GM19099 (cell line): Measurements from ENCODE around the gene GALNT17.

Experiments used
- POLR2A ChIP-seq: IDR thresholded peaks from 3 replicates; pipeline ENCODE4 v1.6.1; 2011; ENCODE audit warnings: low read depth; ENCODE audit not compliant: insufficient read length; ENCODE audit errors: extremely low read depth

GALNT17 gene

GRCh38 chr7:71563276-71563675 is 431.3 kb downstream of the GALNT17 start:
- TF ChIP-seq POLR2A, result no peak

DNA sequence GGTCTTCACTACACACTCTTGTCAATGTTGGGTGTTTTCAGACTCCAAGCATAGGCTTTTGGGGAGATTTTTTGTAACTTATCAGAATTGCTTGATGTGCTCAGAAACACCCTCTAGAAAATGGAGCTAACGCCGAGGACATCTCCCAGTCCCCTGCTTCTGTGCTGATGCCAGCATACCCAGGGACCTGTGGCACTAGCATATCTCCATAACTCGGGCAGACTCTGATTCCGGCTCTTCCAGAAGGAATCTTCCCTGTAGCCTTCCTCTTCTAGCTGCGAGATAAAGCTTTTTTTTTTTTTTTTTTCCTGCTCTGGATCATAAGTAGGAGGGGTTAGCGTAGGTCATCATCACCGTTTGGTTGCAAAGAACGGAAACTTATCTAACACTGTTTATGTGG is 434.4 kb downstream of the GALNT17 start:
- no peak for TF ChIP-seq POLR2A

DNA sequence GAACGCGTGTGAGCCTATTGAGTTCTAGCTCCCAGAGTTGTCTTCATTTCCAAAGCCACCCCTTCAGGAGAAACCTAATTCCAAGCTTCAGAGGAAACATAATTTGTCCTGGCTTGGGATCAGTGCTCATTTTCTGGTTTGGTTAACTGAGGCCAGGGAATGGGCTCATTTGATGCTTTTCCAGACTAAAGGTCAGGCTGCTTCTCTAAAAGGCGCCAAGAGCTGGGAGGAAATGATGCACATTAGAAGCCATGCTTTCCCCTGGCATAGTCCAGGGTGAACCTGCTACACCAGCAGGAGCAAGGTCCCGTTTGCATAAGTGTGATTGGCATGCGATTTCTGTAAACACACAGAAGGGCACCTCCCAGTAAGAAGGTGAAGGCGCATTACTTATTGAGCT is 435.0 kb downstream of the GALNT17 start:
- no peak for TF ChIP-seq POLR2A

- TF ChIP-seq POLR2A, result no peak
These were observed 442.4 kb downstream of the GALNT17 start for GRCh38 chr7:71574153-71574860.

- no peak for TF ChIP-seq POLR2A
These were observed 448.1 kb downstream of the GALNT17 start for GRCh38 chr7:71580027-71580426.

DNA sequence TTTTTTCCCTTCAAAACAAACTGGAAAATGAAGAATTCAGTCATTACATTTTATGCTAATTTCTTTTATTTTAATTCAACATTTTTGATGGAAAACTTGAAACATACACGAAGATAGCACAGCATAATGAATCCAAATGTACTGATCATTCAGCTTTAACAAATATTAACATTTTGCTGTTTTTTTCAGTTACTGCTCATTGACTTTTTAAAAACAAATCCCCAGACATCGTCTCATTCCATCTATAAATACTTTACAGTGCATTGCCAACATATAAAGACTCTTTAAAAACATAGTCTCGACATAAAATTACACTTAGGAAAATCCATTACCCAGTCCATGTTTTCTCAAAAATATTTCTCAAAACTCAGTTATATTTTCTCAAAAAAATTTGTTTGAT is 452.3 kb downstream of the GALNT17 start:
- no peak for TF ChIP-seq POLR2A

DNA sequence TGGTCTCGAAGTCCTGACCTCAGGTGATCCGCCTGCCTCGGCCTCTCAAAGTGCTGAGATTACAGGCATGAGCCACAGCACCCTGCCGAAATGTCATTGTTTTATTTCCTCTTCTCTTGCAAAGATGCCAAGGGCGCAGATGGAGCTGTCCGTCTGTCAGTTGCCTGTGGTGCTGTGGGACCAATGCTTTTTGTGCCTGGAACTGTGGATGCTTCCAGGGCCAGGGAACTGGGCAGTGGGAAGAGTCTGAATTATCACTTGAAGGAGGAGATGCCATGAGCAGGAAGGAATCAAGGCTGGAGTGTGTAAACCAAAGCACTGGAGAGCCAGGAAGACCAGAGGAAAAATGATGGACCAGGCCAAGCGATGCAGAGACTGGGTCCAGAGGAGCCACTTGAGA is 459.9 kb downstream of the GALNT17 start:
- TF ChIP-seq POLR2A, result no peak

- no peak for TF ChIP-seq POLR2A
These were observed 462.8 kb downstream of the GALNT17 start for GRCh38 chr7:71594736-71595135.

GRCh38 chr7:71595176-71595575 is 463.2 kb downstream of the GALNT17 start:
- no peak for TF ChIP-seq POLR2A

DNA sequence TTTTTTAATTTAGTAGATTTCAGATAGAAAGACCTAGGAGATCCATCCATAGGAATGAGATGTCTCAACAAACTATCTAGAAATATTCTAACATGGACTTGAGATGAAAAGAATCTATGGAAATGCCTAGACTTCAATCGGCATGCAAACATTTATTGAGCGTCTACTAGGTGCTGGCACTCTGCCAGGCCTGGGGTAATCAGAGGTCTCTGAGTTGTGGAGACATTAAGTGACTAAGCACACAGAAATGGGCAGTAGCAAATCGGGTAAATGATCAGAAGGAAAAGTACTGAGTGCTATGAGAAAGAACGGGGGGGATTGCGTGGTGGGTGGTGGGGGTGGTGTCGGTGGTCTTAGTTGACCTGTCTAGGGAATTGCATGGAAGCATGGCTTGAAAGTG is 466.6 kb downstream of the GALNT17 start:
- no peak for TF ChIP-seq POLR2A

- no peak for TF ChIP-seq POLR2A
These were observed 469.9 kb downstream of the GALNT17 start for GRCh38 chr7:71601851-71602250.

DNA sequence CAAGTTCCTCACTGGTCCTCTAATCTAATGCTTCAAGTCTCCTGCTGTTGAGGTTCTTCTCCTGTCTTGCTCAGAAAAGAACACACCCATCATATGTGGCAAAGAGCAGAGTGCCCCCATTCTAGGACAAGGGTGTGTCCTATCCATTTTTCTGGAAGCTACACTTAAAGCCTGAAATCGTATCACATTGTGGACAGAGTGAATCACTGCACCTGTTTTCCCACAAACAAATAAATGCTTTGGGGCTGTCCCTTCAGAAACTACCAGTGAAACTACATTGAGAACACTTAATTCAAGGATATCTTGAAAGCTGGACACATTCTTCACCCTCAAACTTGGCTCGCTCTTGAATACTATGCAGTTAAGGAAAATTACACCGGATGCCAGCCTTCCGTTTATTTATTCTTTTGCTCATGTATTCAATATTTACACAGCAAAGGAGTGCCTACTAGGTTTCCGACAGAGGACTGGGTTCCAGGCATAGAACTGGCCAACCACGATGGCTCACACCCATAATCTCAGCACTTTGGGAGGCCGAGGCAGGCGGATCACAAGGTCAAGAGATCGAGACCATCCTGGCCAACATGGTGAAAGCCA is 473.0 kb downstream of the GALNT17 start:
- no peak for TF ChIP-seq POLR2A

- TF ChIP-seq POLR2A, result no peak
These were observed 480.0 kb downstream of the GALNT17 start for GRCh38 chr7:71611986-71612385.

GRCh38 chr7:71612911-71613310 is 481.0 kb downstream of the GALNT17 start:
- no peak for TF ChIP-seq POLR2A

DNA sequence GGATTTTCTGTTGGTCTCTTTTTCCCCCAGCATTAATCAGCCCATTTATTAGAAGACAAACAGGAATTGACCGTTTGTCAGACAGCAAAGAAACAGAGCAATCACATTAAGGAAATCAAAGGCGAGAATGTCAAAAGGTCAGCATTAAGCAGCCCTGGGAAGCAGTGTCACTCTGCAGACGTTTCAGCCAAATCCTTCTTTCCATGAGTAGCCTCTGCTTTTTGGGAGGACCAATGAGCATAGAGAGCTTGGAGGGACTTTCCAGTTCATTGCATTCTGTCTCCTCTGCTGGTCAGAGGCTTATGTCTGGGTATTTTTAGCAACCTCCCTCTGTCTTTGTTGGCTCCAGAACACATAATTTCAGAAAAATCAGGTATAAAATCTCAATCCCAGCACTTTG is 481.4 kb downstream of the GALNT17 start:
- no peak for TF ChIP-seq POLR2A

DNA sequence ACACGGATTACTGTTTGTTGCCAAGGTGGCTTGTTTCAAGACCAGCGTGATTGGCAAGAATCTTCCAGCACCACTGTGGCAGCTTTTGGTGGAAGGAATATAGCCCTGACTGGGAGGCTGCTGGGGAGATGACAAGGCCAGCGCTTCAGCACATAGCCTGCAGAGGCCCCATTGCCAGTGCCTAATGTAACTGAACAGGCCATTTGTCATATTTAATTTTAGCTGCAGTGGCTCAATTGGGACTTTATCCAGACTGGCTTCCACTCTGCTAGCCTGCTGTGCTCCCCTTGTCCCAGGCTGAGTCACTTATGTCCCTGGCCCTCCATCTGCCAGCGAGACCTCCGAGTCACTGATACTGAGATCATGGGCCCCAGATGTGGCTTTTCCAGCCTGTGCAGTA is 483.1 kb downstream of the GALNT17 start:
- no peak for TF ChIP-seq POLR2A

- TF ChIP-seq POLR2A, result no peak
These were observed 484.3 kb downstream of the GALNT17 start for GRCh38 chr7:71616217-71616616.
